ENCODE results near the gene EID1.
"Not testable (repeated sequence)": the region's sequence is repeated elsewhere in the genome, so short reads cannot be mapped to it uniquely, and the experiment has no call there.

The EID1 gene

GRCh38 chr15:48834756-48835155 is 43.2 kb upstream of the EID1 start:
- H3K23ac ChIP-seq (ENCODE audit: low read length): no peak overlapping the region

DNA sequence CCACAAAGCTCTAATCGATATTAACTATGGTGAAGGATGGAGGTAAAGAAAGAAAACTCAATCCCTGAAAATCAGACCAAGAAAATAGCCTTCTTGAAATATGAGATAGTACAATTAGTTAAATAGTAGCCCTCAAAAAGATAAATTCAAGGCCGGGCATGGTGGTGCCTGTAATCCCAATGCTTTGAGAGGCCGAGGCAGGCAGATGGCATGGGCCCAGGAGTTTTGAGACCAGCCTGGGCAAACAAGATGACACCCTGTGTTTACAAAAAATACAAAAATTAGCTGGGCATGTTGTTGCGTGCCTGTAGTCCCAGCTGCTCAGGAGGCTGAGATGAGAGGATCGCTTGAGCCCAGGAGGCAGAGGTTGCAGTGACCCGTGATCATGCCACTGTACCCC is 35.4 kb upstream of the EID1 start:
- Histone ChIP-seq H4K8ac (ENCODE audit: low read depth, low read length) (no peak overlapping the region), H2BK120ac (ENCODE audit: low read depth, low read length) (no peak overlapping the region), H3K56ac (ENCODE audit: low read length) (no peak overlapping the region), H3K4ac (ENCODE audit: low read depth, low read length) (no peak overlapping the region), H3K36me3 (ENCODE audit: control insufficient read depth, insufficient read depth, low read length) (no peaks in the 10 kb centered on the region), H3K9ac (ENCODE audit: low read length) (no peak overlapping the region), H3K27ac (ENCODE audit: low read depth, low read length) (no peak overlapping the region), H3K4me1 (ENCODE audit: control insufficient read depth, low read depth, low read length) (no peaks in the 10 kb centered on the region), H3K18ac (ENCODE audit: low read length) (no peak overlapping the region), H2BK5ac (ENCODE audit: low read length) (no peak overlapping the region), H3K79me1 (ENCODE audit: low read length) (no peaks in the 10 kb centered on the region), H2AK5ac (ENCODE audit: low read length) (no peak overlapping the region), H3K23ac (ENCODE audit: low read length) (no peak overlapping the region), H3K79me2 (ENCODE audit: control insufficient read depth, insufficient read depth, low read length) (no peaks in the 10 kb centered on the region), H3K4me3 (ENCODE audit: low read length) (no peak overlapping the region), H3K27me3 (ENCODE audit: insufficient read depth, low read length, poor library complexity) (no peaks in the 10 kb centered on the region), H4K5ac (ENCODE audit: low read length) (no peak overlapping the region), H2BK15ac (replicated peaks; ENCODE audit: low read depth) (no peak overlapping the region), H3K4me2 (ENCODE audit: low read length) (no peak overlapping the region)
- no peak for DNase-seq
- WGBS (ENCODE audit: extremely low coverage, insufficient coverage, low lambda C conversion rate): no CpG with 5 or more reads among the region's 6 CpGs

More at GRCh38 chr15:48834756-48835155, 43.2 kb upstream of the EID1 start:
- H3K4me2 ChIP-seq (ENCODE audit: low read length): no peak overlapping the region
- no peak overlapping the region for H3K9ac ChIP-seq (ENCODE audit: low read length)
- no peaks in the 10 kb centered on the region for H3K27me3 ChIP-seq (ENCODE audit: insufficient read depth, low read length, poor library complexity)
- no peaks in the 10 kb centered on the region for H3K4me1 ChIP-seq (ENCODE audit: control insufficient read depth, low read depth, low read length)
- H3K4ac ChIP-seq (ENCODE audit: low read depth, low read length): no peak overlapping the region
- no peak overlapping the region for H2BK15ac ChIP-seq (replicated peaks; ENCODE audit: low read depth)
- no CpG with 5 or more reads among the region's 5 CpGs for WGBS (ENCODE audit: extremely low coverage, insufficient coverage, low lambda C conversion rate)
- H3K79me2 ChIP-seq (ENCODE audit: control insufficient read depth, insufficient read depth, low read length): no peaks in the 10 kb centered on the region
- H3K79me1 ChIP-seq (ENCODE audit: low read length): no peaks in the 10 kb centered on the region
- H3K36me3 ChIP-seq (ENCODE audit: control insufficient read depth, insufficient read depth, low read length): no peaks in the 10 kb centered on the region
- H3K4me3 ChIP-seq (ENCODE audit: low read length): no peak overlapping the region
- no peak overlapping the region for H2BK5ac ChIP-seq (ENCODE audit: low read length)
- no peak overlapping the region for H2BK120ac ChIP-seq (ENCODE audit: low read depth, low read length)
- H3K56ac ChIP-seq (ENCODE audit: low read length): no peak overlapping the region
- no peak overlapping the region for H3K27ac ChIP-seq (ENCODE audit: low read depth, low read length)
- H3K18ac ChIP-seq (ENCODE audit: low read length): no peak overlapping the region
- no peak overlapping the region for H4K8ac ChIP-seq (ENCODE audit: low read depth, low read length)
- no peak overlapping the region for H2AK5ac ChIP-seq (ENCODE audit: low read length)
- H4K5ac ChIP-seq (ENCODE audit: low read length): no peak overlapping the region
- DNase-seq: no peak

GRCh38 chr15:48845123-48845522 is 32.8 kb upstream of the EID1 start:
- no peak overlapping the region for H3K18ac ChIP-seq (ENCODE audit: low read length)
- H3K4ac ChIP-seq (ENCODE audit: low read depth, low read length): no peak overlapping the region
- H3K27ac ChIP-seq (ENCODE audit: low read depth, low read length): no peak overlapping the region
- H3K4me2 ChIP-seq (ENCODE audit: low read length): no peak overlapping the region
- no peaks in the 10 kb centered on the region for H3K36me3 ChIP-seq (ENCODE audit: control insufficient read depth, insufficient read depth, low read length)
- no peak overlapping the region for H3K4me3 ChIP-seq (ENCODE audit: low read length)
- WGBS (ENCODE audit: extremely low coverage, insufficient coverage, low lambda C conversion rate): no CpG with 5 or more reads among the region's 1 CpG
- H4K5ac ChIP-seq (ENCODE audit: low read length): no peak overlapping the region
- H2BK120ac ChIP-seq (ENCODE audit: low read depth, low read length): no peak overlapping the region
- H2BK5ac ChIP-seq (ENCODE audit: low read length): no peak overlapping the region
- no peak overlapping the region for H3K9ac ChIP-seq (ENCODE audit: low read length)
- H3K79me1 ChIP-seq (ENCODE audit: low read length): no peaks in the 10 kb centered on the region
- H2BK15ac ChIP-seq (replicated peaks; ENCODE audit: low read depth): no peak overlapping the region
- H4K8ac ChIP-seq (ENCODE audit: low read depth, low read length): no peak overlapping the region
- H3K23ac ChIP-seq (ENCODE audit: low read length): no peak overlapping the region
- DNase-seq: no peak
- H3K4me1 ChIP-seq (ENCODE audit: control insufficient read depth, low read depth, low read length): no peaks in the 10 kb centered on the region
- H2AK5ac ChIP-seq (ENCODE audit: low read length): no peak overlapping the region
- H3K56ac ChIP-seq (ENCODE audit: low read length): no peak overlapping the region
- H3K27me3 ChIP-seq (ENCODE audit: insufficient read depth, low read length, poor library complexity): no peaks in the 10 kb centered on the region
- H3K79me2 ChIP-seq (ENCODE audit: control insufficient read depth, insufficient read depth, low read length): no peaks in the 10 kb centered on the region

- no peak overlapping the region for H2BK5ac ChIP-seq (ENCODE audit: low read length)
- H4K8ac ChIP-seq (ENCODE audit: low read depth, low read length): no peak overlapping the region
- no peak overlapping the region for H2AK5ac ChIP-seq (ENCODE audit: low read length)
- H4K5ac ChIP-seq (ENCODE audit: low read length): no peak overlapping the region
- H3K56ac ChIP-seq (ENCODE audit: low read length): no peak overlapping the region
- no peak overlapping the region for H3K4me3 ChIP-seq (ENCODE audit: low read length)
- H3K36me3 ChIP-seq (ENCODE audit: control insufficient read depth, insufficient read depth, low read length): no peaks in the 10 kb centered on the region
- H2BK120ac ChIP-seq (ENCODE audit: low read depth, low read length): no peak overlapping the region
- H2BK15ac ChIP-seq (replicated peaks; ENCODE audit: low read depth): no peak overlapping the region
- no CpG with 5 or more reads among the region's 2 CpGs for WGBS (ENCODE audit: extremely low coverage, insufficient coverage, low lambda C conversion rate)
- H3K9ac ChIP-seq (ENCODE audit: low read length): no peak overlapping the region
- no peak overlapping the region for H3K4me2 ChIP-seq (ENCODE audit: low read length)
- H3K79me2 ChIP-seq (ENCODE audit: control insufficient read depth, insufficient read depth, low read length): no peaks in the 10 kb centered on the region
- H3K18ac ChIP-seq (ENCODE audit: low read length): no peak overlapping the region
- H3K27ac ChIP-seq (ENCODE audit: low read depth, low read length): no peak overlapping the region
- H3K23ac ChIP-seq (ENCODE audit: low read length): no peak overlapping the region
- H3K27me3 ChIP-seq (ENCODE audit: insufficient read depth, low read length, poor library complexity): no peaks in the 10 kb centered on the region
- H3K4ac ChIP-seq (ENCODE audit: low read depth, low read length): no peak overlapping the region
- H3K4me1 ChIP-seq (ENCODE audit: control insufficient read depth, low read depth, low read length): peaks cover 4% of the 10 kb centered on the region
- no peak for DNase-seq
- H3K79me1 ChIP-seq (ENCODE audit: low read length): no peaks in the 10 kb centered on the region
These were observed 27.3 kb upstream of the EID1 start for GRCh38 chr15:48850648-48851047.

GRCh38 chr15:48851956-48852355 is 26.0 kb upstream of the EID1 start:
- Histone ChIP-seq H4K5ac (ENCODE audit: low read length) (no peak overlapping the region), H3K27me3 (ENCODE audit: insufficient read depth, low read length, poor library complexity) (no peaks in the 10 kb centered on the region), H2BK15ac (replicated peaks; ENCODE audit: low read depth) (no peak overlapping the region), H3K79me1 (ENCODE audit: low read length) (no peaks in the 10 kb centered on the region), H3K27ac (ENCODE audit: low read depth, low read length) (no peak overlapping the region), H2AK5ac (ENCODE audit: low read length) (no peak overlapping the region), H3K56ac (ENCODE audit: low read length) (no peak overlapping the region), H3K4me2 (ENCODE audit: low read length) (no peak overlapping the region), H3K4ac (ENCODE audit: low read depth, low read length) (no peak overlapping the region), H3K4me3 (ENCODE audit: low read length) (no peak overlapping the region), H3K79me2 (ENCODE audit: control insufficient read depth, insufficient read depth, low read length) (no peaks in the 10 kb centered on the region), H2BK120ac (ENCODE audit: low read depth, low read length) (no peak overlapping the region), H3K9ac (ENCODE audit: low read length) (no peak overlapping the region), H4K8ac (ENCODE audit: low read depth, low read length) (no peak overlapping the region), H3K18ac (ENCODE audit: low read length) (no peak overlapping the region), H3K36me3 (ENCODE audit: control insufficient read depth, insufficient read depth, low read length) (no peaks in the 10 kb centered on the region), H3K23ac (ENCODE audit: low read length) (no peak overlapping the region), H3K4me1 (ENCODE audit: control insufficient read depth, low read depth, low read length) (peaks cover 6% of the 10 kb centered on the region), H2BK5ac (ENCODE audit: low read length) (no peak overlapping the region)
- DNase-seq: no peak

DNA sequence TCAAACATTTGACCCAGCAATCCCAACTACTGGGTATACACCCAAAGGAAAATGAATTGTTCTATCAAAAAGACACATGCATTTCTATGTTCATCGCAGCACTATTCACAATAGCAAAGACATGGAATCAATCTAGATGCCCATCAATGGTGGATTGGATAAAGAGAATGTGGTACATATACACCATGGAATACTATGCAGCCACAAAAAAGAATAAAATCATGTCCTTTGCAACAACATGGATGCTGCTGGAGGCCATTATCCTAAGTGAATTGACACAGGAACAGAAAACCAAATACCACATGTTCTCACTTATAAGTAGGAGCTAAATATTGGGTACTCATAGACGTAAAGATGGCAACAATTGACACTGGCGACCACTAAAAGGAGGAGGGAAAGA is 23.5 kb upstream of the EID1 start:
- not testable (repeated sequence) for H3K79me1 ChIP-seq (ENCODE audit: low read length); H4K8ac ChIP-seq (ENCODE audit: low read depth, low read length); H3K27me3 ChIP-seq (ENCODE audit: insufficient read depth, low read length, poor library complexity); H3K36me3 ChIP-seq (ENCODE audit: control insufficient read depth, insufficient read depth, low read length); H3K18ac ChIP-seq (ENCODE audit: low read length); H2AK5ac ChIP-seq (ENCODE audit: low read length); H2BK120ac ChIP-seq (ENCODE audit: low read depth, low read length); H3K4me1 ChIP-seq (ENCODE audit: control insufficient read depth, low read depth, low read length); H3K4me3 ChIP-seq (ENCODE audit: low read length); H3K4me2 ChIP-seq (ENCODE audit: low read length); H3K56ac ChIP-seq (ENCODE audit: low read length); H3K79me2 ChIP-seq (ENCODE audit: control insufficient read depth, insufficient read depth, low read length); H3K23ac ChIP-seq (ENCODE audit: low read length); H3K27ac ChIP-seq (ENCODE audit: low read depth, low read length); DNase-seq; H4K5ac ChIP-seq (ENCODE audit: low read length); H3K4ac ChIP-seq (ENCODE audit: low read depth, low read length); H2BK15ac ChIP-seq (replicated peaks; ENCODE audit: low read depth); H3K9ac ChIP-seq (ENCODE audit: low read length); H2BK5ac ChIP-seq (ENCODE audit: low read length)
- WGBS (ENCODE audit: extremely low coverage, insufficient coverage, low lambda C conversion rate): no CpG with 5 or more reads among the region's 3 CpGs
